Measurements from ENCODE around the gene COMMD7.
A peak's percentile ranks its signal among the peaks of the same experiment; 100 is the strongest.

Gene COMMD7

DNA sequence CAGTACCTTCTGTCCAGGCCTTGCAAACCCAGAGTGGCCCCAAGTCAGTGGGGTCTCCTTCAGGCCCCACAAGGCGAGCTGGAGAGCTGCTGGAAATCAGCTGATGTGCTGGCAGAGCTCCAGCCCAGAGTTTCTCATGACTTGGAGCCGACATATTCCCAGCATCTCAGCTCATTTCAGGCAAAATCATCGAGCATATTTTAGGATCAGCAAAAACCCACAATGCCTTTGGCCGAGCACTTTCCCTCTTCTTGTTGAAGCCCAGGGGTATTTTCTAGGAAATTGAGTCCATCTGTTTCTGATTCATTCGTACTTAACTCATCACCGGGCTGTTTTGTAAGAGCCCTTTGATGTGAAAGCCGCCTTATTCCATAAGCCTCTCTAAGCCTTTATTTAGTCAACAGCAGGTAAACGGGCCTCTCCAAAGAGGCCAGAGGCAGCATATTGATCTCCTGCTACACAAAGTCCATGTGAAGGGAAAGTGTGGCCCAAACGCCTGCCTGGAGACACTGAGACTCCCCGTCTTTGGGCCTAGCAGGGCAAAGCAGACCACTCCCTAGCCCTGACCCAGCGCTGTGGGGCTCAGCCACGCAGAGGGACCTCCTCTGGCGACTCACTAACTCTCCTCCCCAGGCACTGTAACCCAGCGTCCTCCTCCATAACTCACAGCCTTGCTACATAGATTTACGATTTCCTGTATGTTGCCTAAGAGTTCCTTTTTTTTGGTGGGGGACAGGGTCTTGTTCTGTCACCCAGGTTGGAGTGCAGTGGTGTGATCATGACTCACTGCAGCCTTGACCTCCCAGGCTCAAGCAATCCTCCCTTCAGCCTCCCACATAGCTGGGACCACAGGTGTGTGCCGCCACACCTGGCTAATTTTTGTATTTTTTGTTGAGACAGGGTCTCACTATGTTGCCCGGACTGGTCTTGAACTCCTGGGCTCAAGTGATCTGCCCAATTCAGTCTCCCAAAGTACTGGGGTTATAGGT is 57.4 kb downstream of the COMMD7 start:
- TF ChIP-seq POLR2A (IDR thresholded peaks at IDR 0.05; ENCODE audit: low read length) (no peak), GATA1 (IDR thresholded peaks at IDR 0.05; ENCODE audit: low read depth, low read length) (no peak)
- DNase-seq: no peak

- TF ChIP-seq POLR2A (IDR thresholded peaks at IDR 0.05; ENCODE audit: low read length): no peak
- no peak for TF ChIP-seq GATA1 (IDR thresholded peaks at IDR 0.05; ENCODE audit: low read depth, low read length)
- peak; percentile 10 to 65 for DNase-seq
These were observed 60.7 kb downstream of the COMMD7 start for GRCh38 chr20:32682508-32682987.

- TF ChIP-seq GATA1 (IDR thresholded peaks at IDR 0.05; ENCODE audit: low read depth, low read length) (no peak), POLR2A (IDR thresholded peaks at IDR 0.05; ENCODE audit: low read length) (no peak)
- DNase-seq: peak; percentile 64 to 77
These were observed 61.8 kb downstream of the COMMD7 start for GRCh38 chr20:32681175-32682084.

- no peak for DNase-seq
- no peak for TF ChIP-seq GATA1 (IDR thresholded peaks at IDR 0.05; ENCODE audit: low read depth, low read length)
- no peak for TF ChIP-seq POLR2A (IDR thresholded peaks at IDR 0.05; ENCODE audit: low read length)
These were observed 62.6 kb downstream of the COMMD7 start for GRCh38 chr20:32680544-32681174.

- DNase-seq: no peak
- TF ChIP-seq POLR2A (IDR thresholded peaks at IDR 0.05; ENCODE audit: low read length) (no peak), GATA1 (IDR thresholded peaks at IDR 0.05; ENCODE audit: low read depth, low read length) (no peak)
These were observed 64.3 kb downstream of the COMMD7 start for GRCh38 chr20:32678948-32679347.

GRCh38 chr20:32675223-32675975 is 67.9 kb downstream of the COMMD7 start:
- TF ChIP-seq POLR2A (IDR thresholded peaks at IDR 0.05; ENCODE audit: low read length) (no peak), GATA1 (IDR thresholded peaks at IDR 0.05; ENCODE audit: low read depth, low read length) (no peak)
- no peak for DNase-seq

GRCh38 chr20:32674362-32674789 is 68.9 kb downstream of the COMMD7 start:
- peak; percentile 65 to 75 for DNase-seq
- TF ChIP-seq GATA1 (IDR thresholded peaks at IDR 0.05; ENCODE audit: low read depth, low read length): no peak
- no peak for TF ChIP-seq POLR2A (IDR thresholded peaks at IDR 0.05; ENCODE audit: low read length)

GRCh38 chr20:32672982-32673851 is 70.0 kb downstream of the COMMD7 start:
- peak; percentile 34 to 37 for DNase-seq
- TF ChIP-seq POLR2A (IDR thresholded peaks at IDR 0.05; ENCODE audit: low read length) (peak; percentile 47), GATA1 (IDR thresholded peaks at IDR 0.05; ENCODE audit: low read depth, low read length) (no peak)

- peak; percentile 34 to 38 for DNase-seq
- TF ChIP-seq POLR2A (IDR thresholded peaks at IDR 0.05; ENCODE audit: low read length) (no peak), GATA1 (IDR thresholded peaks at IDR 0.05; ENCODE audit: low read depth, low read length) (no peak)
These were observed 70.8 kb downstream of the COMMD7 start for GRCh38 chr20:32672394-32672981.

DNA sequence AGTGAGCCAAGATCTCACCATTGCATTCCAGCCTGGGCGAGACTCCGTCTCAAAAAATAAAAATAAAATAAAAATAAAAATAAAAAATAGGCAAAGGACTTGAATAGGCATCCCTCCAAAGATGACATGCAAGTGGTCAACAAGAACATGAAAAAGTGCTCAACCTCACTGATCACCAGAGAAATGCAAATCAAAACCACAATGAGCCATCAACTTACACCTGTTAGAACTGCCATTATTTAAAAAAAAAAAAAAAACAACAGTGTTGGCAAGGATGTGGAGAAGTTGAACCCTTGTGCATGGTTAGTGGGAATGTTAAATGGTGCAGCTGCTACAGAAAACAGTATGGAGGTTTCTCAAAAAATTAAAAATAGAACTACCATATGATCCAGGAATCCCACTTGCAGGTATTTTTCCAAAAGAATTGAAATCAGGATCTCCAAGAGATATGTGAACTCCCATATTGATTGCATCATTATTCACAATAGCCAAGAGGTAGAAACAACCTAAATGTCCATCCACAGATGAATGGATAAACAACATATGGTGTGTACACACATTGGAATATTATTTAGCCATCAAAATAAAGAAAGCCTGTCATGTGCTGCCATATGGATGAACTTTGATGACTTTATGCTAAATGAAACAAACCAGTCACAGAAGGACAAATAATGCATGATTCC is 72.4 kb downstream of the COMMD7 start:
- TF ChIP-seq POLR2A (IDR thresholded peaks at IDR 0.05; ENCODE audit: low read length): no peak
- TF ChIP-seq GATA1 (IDR thresholded peaks at IDR 0.05; ENCODE audit: low read depth, low read length): no peak
- no peak for DNase-seq

DNA sequence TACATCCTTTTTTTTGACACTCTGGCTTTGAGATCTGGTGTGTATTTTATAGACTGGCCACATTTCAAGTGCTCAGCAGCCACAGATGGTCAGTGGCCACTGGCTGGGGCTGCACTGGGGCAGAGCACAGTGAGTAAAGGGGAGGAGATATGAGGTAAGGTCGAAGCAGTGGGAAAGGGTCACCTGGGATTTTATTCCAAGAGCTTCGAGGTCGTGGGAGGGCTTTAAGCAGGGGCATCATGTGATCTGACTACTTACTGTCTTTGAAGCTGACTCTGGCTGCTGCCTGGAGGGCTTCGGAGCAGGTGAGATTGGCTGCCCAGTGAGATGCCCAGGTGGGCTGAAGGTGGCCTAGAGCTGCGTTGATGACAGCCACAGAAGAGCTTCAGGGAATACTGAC is 76.2 kb downstream of the COMMD7 start:
- no peak for TF ChIP-seq POLR2A (IDR thresholded peaks at IDR 0.05; ENCODE audit: low read length)
- no peak for TF ChIP-seq GATA1 (IDR thresholded peaks at IDR 0.05; ENCODE audit: low read depth, low read length)
- no peak for DNase-seq
